ENCODE results near the gene CHRM2. TPM values are rescaled to one million over a fixed set of nuclear protein-coding genes. Genes with fewer than 3 reads are reported as not detected.

The CHRM2 gene
- total RNA-seq, 1 experiment from 2014 or later, result 0.17 TPM

DNA sequence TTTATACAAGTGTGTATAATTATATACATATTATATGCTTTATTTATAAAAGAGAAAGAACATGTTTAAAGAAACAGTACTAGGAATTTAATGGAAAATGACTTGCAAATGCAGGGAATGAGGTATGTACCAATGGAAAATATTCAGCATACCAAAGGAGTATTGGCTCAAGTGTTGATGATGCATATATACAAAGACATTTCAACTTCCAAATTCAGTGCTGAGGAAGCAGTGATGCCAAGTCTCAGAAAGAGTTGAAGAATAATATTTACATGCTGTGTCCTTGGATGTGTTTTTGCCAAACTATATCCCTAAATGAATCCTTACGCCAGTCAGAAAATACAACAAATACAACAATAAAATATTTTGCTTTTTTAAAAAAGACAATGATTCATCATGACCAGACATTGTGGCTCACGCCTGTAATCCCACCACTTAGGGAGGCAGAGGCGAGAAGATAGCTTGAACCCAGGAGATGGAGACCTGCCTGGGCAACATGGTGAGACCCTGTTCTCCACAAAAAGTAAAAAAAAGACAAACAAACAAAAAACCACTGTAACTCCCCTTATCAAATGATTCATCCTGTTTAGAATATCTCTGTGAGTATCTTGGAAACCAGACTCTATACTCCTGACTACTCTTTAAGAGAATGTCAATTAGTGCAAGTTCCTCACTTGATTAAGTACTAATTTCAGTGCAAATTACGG lies 157.2 kb downstream of the CHRM2 start:
- H3K79me2 ChIP-seq (ENCODE audit: low read depth), result no peaks in the 10 kb centered on the region
- no peaks in the 10 kb centered on the region for H3F3A ChIP-seq (ENCODE audit: insufficient read depth, low read depth)
- H3K9me2 ChIP-seq (ENCODE audit: insufficient read depth), result no peaks in the 10 kb centered on the region; the same call in 1 of the 2 replicates
- intact Hi-C loops (cut with micrococcal nuclease; ENCODE audit: unreplicated experiment), result no loop called here
- H3K27ac ChIP-seq, result no peak overlapping the region
- no peaks in the 10 kb centered on the region for H3K27me3 ChIP-seq (ENCODE audit: insufficient read depth, low read depth)
- no peak overlapping the region for H3K4me3 ChIP-seq
- H4K20me1 ChIP-seq (ENCODE audit: insufficient read depth), result no peaks in the 10 kb centered on the region
- BruUV-seq (replicated peaks), result no TSS peak
- ChIA-PET CTCF (no interaction called here), POLR2A (ENCODE audit: unreplicated experiment) (interaction anchor here (0.6 kb wide), 1 partner anchor 69 kb away, joined by 3 read pairs; no protein-coding TSS in a partner anchor)
- H3K4me1 ChIP-seq (replicated peaks; ENCODE audit: insufficient read depth), result no peaks in the 10 kb centered on the region
- no peak for TF ChIP-seq EZH2 (IDR thresholded peaks at IDR 0.05; ENCODE audit: low read depth)
- TF ChIP-seq, protein P1, sequence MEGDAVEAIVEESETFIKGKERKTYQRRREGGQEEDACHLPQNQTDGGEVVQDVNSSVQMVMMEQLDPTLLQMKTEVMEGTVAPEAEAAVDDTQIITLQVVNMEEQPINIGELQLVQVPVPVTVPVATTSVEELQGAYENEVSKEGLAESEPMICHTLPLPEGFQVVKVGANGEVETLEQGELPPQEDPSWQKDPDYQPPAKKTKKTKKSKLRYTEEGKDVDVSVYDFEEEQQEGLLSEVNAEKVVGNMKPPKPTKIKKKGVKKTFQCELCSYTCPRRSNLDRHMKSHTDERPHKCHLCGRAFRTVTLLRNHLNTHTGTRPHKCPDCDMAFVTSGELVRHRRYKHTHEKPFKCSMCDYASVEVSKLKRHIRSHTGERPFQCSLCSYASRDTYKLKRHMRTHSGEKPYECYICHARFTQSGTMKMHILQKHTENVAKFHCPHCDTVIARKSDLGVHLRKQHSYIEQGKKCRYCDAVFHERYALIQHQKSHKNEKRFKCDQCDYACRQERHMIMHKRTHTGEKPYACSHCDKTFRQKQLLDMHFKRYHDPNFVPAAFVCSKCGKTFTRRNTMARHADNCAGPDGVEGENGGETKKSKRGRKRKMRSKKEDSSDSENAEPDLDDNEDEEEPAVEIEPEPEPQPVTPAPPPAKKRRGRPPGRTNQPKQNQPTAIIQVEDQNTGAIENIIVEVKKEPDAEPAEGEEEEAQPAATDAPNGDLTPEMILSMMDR (conservative IDR thresholded peaks at IDR 0.05), result no peak
- H3K36me3 ChIP-seq (ENCODE audit: low read depth), result no peaks in the 10 kb centered on the region
- H2AFZ ChIP-seq, result no peak overlapping the region; the same call in 1 of the 2 replicates
- DNase-seq, result no peak
- H3K4me2 ChIP-seq, result no peak overlapping the region
- no peaks in the 10 kb centered on the region for H3K9me3 ChIP-seq (ENCODE audit: insufficient read depth, low read depth)

DNA sequence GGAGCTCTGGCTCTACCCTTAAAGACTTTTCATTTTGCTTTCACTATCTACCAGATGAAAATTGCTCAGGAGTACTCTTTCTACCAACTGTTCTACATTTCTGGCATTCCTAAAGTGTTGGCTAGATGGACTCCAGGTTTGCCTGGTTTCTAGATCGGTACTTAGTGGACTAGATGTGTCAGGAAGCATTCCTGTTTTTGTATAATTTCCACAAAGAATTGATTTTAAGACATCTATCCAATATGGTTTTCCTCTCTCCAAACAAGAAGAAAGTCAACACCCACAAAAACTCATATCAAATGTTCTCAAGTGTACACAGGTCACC lies 157.7 kb downstream of the CHRM2 start:
- Histone ChIP-seq H3K4me3 (no peak overlapping the region), H3K9me3 (ENCODE audit: insufficient read depth, low read depth) (no peaks in the 10 kb centered on the region), H3K27ac (no peak overlapping the region), H4K20me1 (ENCODE audit: insufficient read depth) (no peaks in the 10 kb centered on the region), H3K27me3 (ENCODE audit: insufficient read depth, low read depth) (no peaks in the 10 kb centered on the region), H3K9me2 (ENCODE audit: insufficient read depth) (no peaks in the 10 kb centered on the region; the same call in 1 of the 2 replicates), H2AFZ (no peak overlapping the region; the same call in 1 of the 2 replicates), H3K79me2 (ENCODE audit: low read depth) (no peaks in the 10 kb centered on the region), H3K36me3 (ENCODE audit: low read depth) (no peaks in the 10 kb centered on the region), H3F3A (ENCODE audit: insufficient read depth, low read depth) (no peaks in the 10 kb centered on the region), H3K4me2 (no peak overlapping the region), H3K4me1 (replicated peaks; ENCODE audit: insufficient read depth) (no peaks in the 10 kb centered on the region)
- no peak for DNase-seq
- ChIA-PET CTCF (no interaction called here), POLR2A (ENCODE audit: unreplicated experiment) (interaction anchor here (0.6 kb wide), 1 partner anchor 68 kb away, joined by 3 read pairs; no protein-coding TSS in a partner anchor)
- BruUV-seq (replicated peaks), result no TSS peak
- intact Hi-C loops (cut with micrococcal nuclease; ENCODE audit: unreplicated experiment), result no loop called here
- TF ChIP-seq EZH2 (IDR thresholded peaks at IDR 0.05; ENCODE audit: low read depth), result no peak
- TF ChIP-seq, protein P1 (conservative IDR thresholded peaks at IDR 0.05), result no peak

DNA sequence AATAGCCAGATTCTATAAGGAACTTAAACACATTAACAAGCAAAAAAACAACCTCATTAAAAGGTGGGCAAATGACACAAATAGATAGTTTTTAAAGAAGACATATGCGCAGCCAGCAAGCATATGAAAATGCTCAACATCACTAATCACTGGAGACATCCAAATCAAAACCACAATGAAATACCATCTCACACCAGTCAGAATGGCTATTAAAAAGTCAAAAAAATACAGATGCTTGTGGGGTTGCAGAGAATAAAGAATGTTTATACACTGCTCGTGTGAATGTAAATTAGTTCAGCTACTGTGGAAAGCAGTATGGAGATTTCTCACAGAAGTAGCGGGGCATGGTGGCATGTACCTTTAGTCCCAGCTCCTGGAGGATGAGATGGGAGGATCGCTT lies 164.0 kb downstream of the CHRM2 start:
- DNase-seq, result no peak
- no peaks in the 10 kb centered on the region for H3K4me1 ChIP-seq (replicated peaks; ENCODE audit: insufficient read depth)
- TF ChIP-seq, protein P1 (conservative IDR thresholded peaks at IDR 0.05), result no peak
- no peak for TF ChIP-seq EZH2 (IDR thresholded peaks at IDR 0.05; ENCODE audit: low read depth)
- no peak overlapping the region for H3K27ac ChIP-seq
- no peak overlapping the region for H3K4me3 ChIP-seq
- H3K36me3 ChIP-seq (ENCODE audit: low read depth), result no peaks in the 10 kb centered on the region
- no peak overlapping the region for H3K4me2 ChIP-seq
- no peaks in the 10 kb centered on the region for H3K9me2 ChIP-seq (ENCODE audit: insufficient read depth)
- H3F3A ChIP-seq (ENCODE audit: insufficient read depth, low read depth), result no peaks in the 10 kb centered on the region
- intact Hi-C loops (cut with micrococcal nuclease; ENCODE audit: unreplicated experiment), result no loop called here
- H4K20me1 ChIP-seq (ENCODE audit: insufficient read depth), result no peaks in the 10 kb centered on the region
- no peaks in the 10 kb centered on the region for H3K27me3 ChIP-seq (ENCODE audit: insufficient read depth, low read depth)
- no TSS peak for BruUV-seq (replicated peaks)
- ChIA-PET CTCF (no interaction called here), POLR2A (ENCODE audit: unreplicated experiment) (no interaction called here)
- no peaks in the 10 kb centered on the region for H3K9me3 ChIP-seq (ENCODE audit: insufficient read depth, low read depth)
- H2AFZ ChIP-seq, result no peak overlapping the region
- no peaks in the 10 kb centered on the region for H3K79me2 ChIP-seq (ENCODE audit: low read depth)

All from PC-9 (cell line).